ENCODE results near the gene FGFR3. TPM values are rescaled to one million over a fixed set of nuclear protein-coding genes. Genes with fewer than 3 reads are reported as not detected.
A peak's percentile ranks its signal among the peaks of the same experiment; 100 is the strongest.

Gene FGFR3
- total RNA-seq, 1 donor from 2014 or later = 34.2 TPM

DNA sequence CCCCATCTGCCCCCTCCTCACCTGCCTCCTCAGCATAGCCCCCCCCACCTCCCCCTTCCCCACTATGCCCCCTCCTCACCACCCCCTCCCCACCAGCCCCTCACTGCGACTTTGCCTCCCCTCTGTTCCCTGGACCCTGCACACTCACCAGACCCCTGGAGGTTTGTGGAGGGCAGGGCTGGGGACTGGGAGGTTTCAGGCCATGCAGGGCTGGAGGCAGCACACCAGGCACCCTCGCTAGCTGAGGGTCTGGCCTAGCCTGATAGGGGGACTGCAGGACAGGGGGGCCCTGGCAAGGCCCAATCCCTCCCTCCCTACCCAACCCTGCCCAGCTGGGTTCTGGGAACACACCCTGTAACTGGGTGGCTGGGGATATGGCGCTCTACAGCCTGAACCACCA is 43.7 kb upstream of the FGFR3 start:
- Histone ChIP-seq H3K27ac (no peak overlapping the region), H3K4me1 (peaks cover 27% of the 10 kb centered on the region), H3K36me3 (peaks cover 8% of the 10 kb centered on the region), H3K4me3 (no peak overlapping the region), H3K27me3 (ENCODE audit: low read depth) (peaks cover 3% of the 10 kb centered on the region), H3K9me3 (no peaks in the 10 kb centered on the region)
- intact Hi-C loops (cut with DNase I) = no loop called here
- DNase-seq (no peak), ATAC-seq (no peak)
- TF ChIP-seq, protein P1, sequence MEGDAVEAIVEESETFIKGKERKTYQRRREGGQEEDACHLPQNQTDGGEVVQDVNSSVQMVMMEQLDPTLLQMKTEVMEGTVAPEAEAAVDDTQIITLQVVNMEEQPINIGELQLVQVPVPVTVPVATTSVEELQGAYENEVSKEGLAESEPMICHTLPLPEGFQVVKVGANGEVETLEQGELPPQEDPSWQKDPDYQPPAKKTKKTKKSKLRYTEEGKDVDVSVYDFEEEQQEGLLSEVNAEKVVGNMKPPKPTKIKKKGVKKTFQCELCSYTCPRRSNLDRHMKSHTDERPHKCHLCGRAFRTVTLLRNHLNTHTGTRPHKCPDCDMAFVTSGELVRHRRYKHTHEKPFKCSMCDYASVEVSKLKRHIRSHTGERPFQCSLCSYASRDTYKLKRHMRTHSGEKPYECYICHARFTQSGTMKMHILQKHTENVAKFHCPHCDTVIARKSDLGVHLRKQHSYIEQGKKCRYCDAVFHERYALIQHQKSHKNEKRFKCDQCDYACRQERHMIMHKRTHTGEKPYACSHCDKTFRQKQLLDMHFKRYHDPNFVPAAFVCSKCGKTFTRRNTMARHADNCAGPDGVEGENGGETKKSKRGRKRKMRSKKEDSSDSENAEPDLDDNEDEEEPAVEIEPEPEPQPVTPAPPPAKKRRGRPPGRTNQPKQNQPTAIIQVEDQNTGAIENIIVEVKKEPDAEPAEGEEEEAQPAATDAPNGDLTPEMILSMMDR (IDR thresholded peaks at IDR 0.05) = no peak

GRCh38 chr4:1749826-1750225 is 43.3 kb upstream of the FGFR3 start:
- peaks cover 27% of the 10 kb centered on the region for H3K4me1 ChIP-seq
- H3K4me3 ChIP-seq = no peak overlapping the region
- TF ChIP-seq, protein P1 (IDR thresholded peaks at IDR 0.05) = no peak
- ATAC-seq (no peak), DNase-seq (no peak)
- H3K27me3 ChIP-seq (ENCODE audit: low read depth) = peaks cover 3% of the 10 kb centered on the region
- H3K9me3 ChIP-seq = no peaks in the 10 kb centered on the region
- peaks cover 3% of the 10 kb centered on the region for H3K36me3 ChIP-seq
- H3K27ac ChIP-seq = no peak overlapping the region
- intact Hi-C loops (cut with DNase I) = no loop called here

DNA sequence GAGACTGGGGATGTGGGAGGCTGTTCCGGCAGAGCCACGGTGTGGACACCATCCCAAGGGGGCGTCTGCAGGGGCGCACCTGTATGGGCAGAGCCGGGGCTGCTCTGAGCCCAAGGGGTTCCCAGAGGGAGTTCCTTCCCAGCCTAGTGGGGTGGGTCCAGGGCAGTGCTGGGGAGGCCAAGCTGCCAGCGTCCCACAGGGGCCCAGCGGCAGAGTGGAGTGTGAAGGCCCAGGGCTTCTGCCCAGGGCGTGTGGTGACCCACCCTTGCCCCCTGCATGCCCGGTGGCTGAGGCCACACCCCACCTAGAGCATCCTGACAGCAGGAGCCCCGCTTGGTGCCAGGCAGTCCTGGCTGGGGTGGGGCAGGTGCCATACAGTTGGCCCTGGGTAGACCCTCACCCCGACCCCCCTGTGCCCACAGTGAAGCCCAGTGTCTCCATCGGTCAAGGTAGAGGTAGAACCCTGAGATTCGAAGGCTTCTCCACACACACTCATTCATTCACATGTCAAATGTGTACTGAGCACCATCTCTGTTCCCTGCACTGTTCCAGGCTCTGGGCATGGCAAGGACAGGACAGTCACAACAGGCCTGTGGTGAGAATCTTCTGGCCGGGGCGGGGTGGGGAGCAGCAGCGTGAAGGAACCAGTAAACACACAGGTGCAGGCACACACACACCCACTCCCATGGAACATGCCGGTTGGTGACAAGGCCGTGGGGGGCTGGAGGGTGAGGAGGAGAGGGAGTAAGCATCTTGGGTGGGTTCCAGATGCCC is 42.5 kb upstream of the FGFR3 start:
- intact Hi-C loops (cut with DNase I) = no loop called here
- ATAC-seq (no peak), DNase-seq (no peak)
- TF ChIP-seq, protein P1 (IDR thresholded peaks at IDR 0.05) = no peak
- H3K9me3 ChIP-seq = no peaks in the 10 kb centered on the region
- H3K4me1 ChIP-seq = peaks cover 27% of the 10 kb centered on the region
- no peak overlapping the region for H3K27ac ChIP-seq
- H3K27me3 ChIP-seq (ENCODE audit: low read depth) = peaks cover 3% of the 10 kb centered on the region
- H3K4me3 ChIP-seq = no peak overlapping the region
- no peaks in the 10 kb centered on the region for H3K36me3 ChIP-seq

GRCh38 chr4:1751155-1751918 is 41.8 kb upstream of the FGFR3 start:
- TF ChIP-seq, protein P1 (IDR thresholded peaks at IDR 0.05) = no peak
- ATAC-seq (no peak), DNase-seq (no peak)
- Histone ChIP-seq H3K9me3 (no peaks in the 10 kb centered on the region), H3K27me3 (ENCODE audit: low read depth) (peaks cover 3% of the 10 kb centered on the region), H3K27ac (no peak overlapping the region), H3K36me3 (no peaks in the 10 kb centered on the region), H3K4me1 (peaks cover 27% of the 10 kb centered on the region), H3K4me3 (no peak overlapping the region)
- intact Hi-C loops (cut with DNase I) = no loop called here

DNA sequence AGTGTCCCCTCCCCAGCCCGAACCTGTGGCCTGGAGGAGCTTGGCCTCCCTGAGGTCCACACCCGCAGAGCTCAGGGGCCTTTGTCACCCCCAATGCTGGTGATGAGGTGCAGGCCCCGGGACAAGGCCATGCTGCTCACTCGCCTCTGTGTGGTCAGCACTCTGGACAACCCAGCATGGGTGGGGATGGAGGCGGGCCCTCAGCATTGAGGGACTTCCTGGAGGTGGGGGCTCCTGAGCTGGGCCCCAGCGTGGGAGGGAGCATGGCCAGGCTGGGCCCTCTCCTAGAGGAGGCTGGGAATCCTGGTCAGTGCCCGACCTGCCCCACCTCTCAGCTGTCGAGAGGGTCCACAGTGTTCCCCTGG is 41.2 kb upstream of the FGFR3 start:
- DNase-seq = peak; percentile 79
- Histone ChIP-seq H3K9me3 (no peaks in the 10 kb centered on the region), H3K4me1 (peaks cover 27% of the 10 kb centered on the region), H3K36me3 (no peaks in the 10 kb centered on the region), H3K27ac (peak overlapping the region; percentile 62), H3K27me3 (ENCODE audit: low read depth) (peaks cover 3% of the 10 kb centered on the region), H3K4me3 (no peak overlapping the region)
- ATAC-seq = peak in 1 of 2 donors; percentile 66
- TF ChIP-seq, protein P1 (IDR thresholded peaks at IDR 0.05) = no peak
- intact Hi-C loops (cut with DNase I) = no loop called here

All from lower lobe of right lung (tissue), 2 donors.